BLaER1 treated with 17β-estradiol and CSF1 and Interleukin-3, amounts not matched to agents 10 nM and 100 nM (cell line): Measurements from ENCODE around the gene PRCP.
"Not testable (repeated sequence)": the region's sequence is repeated elsewhere in the genome, so short reads cannot be mapped to it uniquely, and the experiment has no call there.

Source experiments
- H3K27ac ChIP-seq, 11 experiments: shearing (Covaris generic); formaldehyde crosslinking; 2 replicates each; pipeline ENCODE4 v1.8.1; 2022
- H3K27me3 ChIP-seq, 11 experiments: shearing (Covaris generic); formaldehyde crosslinking; 2 replicates each; pipeline ENCODE4 v1.8.1; 2022
- H3K36me3 ChIP-seq, 11 experiments: shearing (Covaris generic); formaldehyde crosslinking; 2 replicates each; pipeline ENCODE4 v1.8.1; 2022
- H3K4me1 ChIP-seq, 10 experiments: shearing (Covaris generic); formaldehyde crosslinking; 2 replicates each; pipeline ENCODE4 v1.8.1; 2022
- H3K4me2 ChIP-seq, 11 experiments: shearing (Covaris generic); formaldehyde crosslinking; 2 replicates each; pipeline ENCODE4 v1.8.1; 2022
- H3K4me3 ChIP-seq, 10 experiments: shearing (Covaris generic); formaldehyde crosslinking; 2 replicates each; pipeline ENCODE4 v1.8.1; 2022
- H3K9ac ChIP-seq, 11 experiments: shearing (Covaris generic); formaldehyde crosslinking; 2 replicates each; pipeline ENCODE4 v1.8.1; 2022
- H3K9me3 ChIP-seq, 11 experiments: shearing (Covaris generic); formaldehyde crosslinking; replicated peaks in 1 of 11; 2 replicates each; pipeline ENCODE4 v1.8.1; 2022
- H4K20me1 ChIP-seq, 11 experiments: shearing (Covaris generic); formaldehyde crosslinking; 2 replicates each; pipeline ENCODE4 v1.8.1; 2022
- Cebpa-rat ChIP-seq, 11 experiments: shearing (Covaris generic); IDR thresholded peaks; 2 replicates each; pipeline ENCODE4 v1.8.1; 2022

Gene PRCP

DNA sequence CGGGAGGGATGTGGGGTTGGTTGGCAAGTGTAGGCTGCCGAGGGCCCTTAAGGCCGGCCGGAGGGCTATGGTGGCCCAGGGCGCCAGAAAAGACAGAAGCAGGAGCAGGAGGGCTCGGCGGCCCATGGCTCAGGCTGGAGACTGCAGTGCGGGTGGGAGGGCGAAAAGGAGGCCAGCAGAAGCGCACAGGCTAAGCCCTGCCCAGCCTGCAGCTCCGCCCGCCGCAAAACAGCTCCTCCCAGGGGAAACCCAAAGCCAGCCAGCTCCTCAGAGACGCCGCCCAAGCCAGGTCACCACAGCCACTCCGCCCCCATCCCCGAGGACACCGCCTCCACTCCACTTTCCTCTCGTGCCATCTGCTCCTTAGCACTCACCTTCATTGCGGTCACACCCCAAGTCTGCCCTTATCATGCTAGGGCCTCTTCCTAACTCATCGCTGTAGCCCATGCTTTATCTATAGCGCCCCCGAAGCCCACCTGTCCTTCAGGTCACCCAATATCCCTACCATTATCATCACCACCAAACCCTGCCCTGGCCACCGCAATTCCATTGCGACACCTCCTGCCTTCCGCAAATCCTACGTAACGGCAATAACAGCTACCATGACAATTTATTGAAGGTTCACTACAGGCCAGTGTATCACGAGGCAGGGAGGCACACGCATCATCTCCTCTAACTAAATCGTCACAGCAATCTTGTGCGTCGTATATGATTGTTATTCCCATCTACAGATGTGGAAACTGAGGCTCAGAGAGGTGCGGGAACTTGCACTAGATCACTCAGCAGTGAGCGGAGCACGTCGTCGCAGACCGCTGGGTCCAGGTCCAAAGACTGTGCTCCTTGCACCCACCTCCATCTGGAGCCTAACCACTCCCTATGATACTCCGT, at the start of gene PRCP:
Gene PRCP, minus strand, starts transcription at position 154 of the 888 bp plus-strand sequence. Its CDS starts 28 bp downstream, at position 126.
- Histone ChIP-seq H3K9ac (peak within 1 kb of the TSS; percentile 71 to 93 (median 81)), H4K20me1 (peaks cover 0 to under 1% (median 0%) of the 10 kb centered on the region in 11 experiments; a peak in 2 of 22 replicates), H3K4me1 (peaks cover 38 to 56% (median 44%) of the 10 kb centered on the region in 10 experiments), H3K27ac (peak within 1 kb of the TSS; percentile 70 to 93 (median 77)), H3K36me3 (no peaks in the 10 kb centered on the region), H3K27me3 (no peaks in the 10 kb centered on the region), H3K4me3 (peak within 1 kb of the TSS; percentile 68 to 80 (median 76)), H3K9me3 (no peaks in the 10 kb centered on the region), H3K4me2 (peak within 1 kb of the TSS; percentile 80 to 99 (median 93))
- TF ChIP-seq Cebpa-rat (IDR thresholded peaks at IDR 0.05), result peak; percentile 32 to 72 (median 49); a peak in 8 of 22 replicates

DNA sequence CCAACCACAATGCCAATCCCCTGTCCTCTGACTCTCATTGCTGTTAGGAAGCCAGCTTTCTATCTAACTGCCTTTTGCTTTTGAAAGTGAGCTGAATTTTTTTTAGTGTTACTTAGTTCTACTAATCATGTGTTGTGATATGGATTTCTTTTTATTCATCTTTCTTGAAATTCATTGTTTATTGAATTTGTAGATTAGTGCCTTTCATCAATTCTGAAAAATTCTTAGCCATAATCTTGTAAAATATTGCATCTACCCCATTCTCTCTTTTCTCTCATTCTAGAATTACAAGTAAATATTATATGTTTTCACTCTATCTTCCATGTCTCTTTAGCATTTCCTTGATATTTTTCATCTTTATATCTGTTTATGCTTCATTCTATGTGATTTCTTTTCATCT, 49.1 kb upstream of the PRCP start:
- no peaks in the 10 kb centered on the region for H3K27me3 ChIP-seq
- H3K4me2 ChIP-seq, result no peak overlapping the region

DNA sequence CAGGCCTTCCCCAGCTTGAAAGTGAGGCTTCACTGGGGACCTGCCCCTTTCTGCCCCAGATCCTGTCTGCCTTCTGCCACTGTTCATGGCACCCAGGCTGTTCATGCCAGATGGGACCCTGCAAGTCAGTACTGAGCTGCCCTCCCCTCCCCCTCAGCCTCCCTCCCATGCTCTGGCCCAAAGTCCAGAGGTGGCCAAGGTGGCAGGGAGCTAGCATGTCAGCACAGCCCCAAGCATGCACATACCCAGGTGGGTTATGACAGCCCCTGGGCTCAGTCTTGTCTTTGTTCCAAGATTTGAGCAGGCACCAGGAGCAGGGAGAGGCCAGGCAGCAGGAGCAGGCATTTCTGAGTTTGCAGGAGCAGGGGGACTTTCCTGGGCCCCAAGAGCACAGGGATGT, 45.5 kb upstream of the PRCP start:
- Histone ChIP-seq H3K4me2 (no peak overlapping the region), H3K27me3 (no peaks in the 10 kb centered on the region), H3K36me3 (no peaks in the 10 kb centered on the region), H3K27ac (no peak overlapping the region), H3K9me3 (peaks cover 0 to 20% (median 6%) of the 10 kb centered on the region in 11 experiments; a peak in 9 of 22 replicates), H3K4me1 (no peaks in the 10 kb centered on the region), H3K4me3 (no peak overlapping the region), H3K9ac (no peak overlapping the region), H4K20me1 (no peaks in the 10 kb centered on the region)
- TF ChIP-seq Cebpa-rat (IDR thresholded peaks at IDR 0.05), result no peak

More for the DNA sequence above, 49.1 kb upstream of the PRCP start:
- Histone ChIP-seq H3K4me3 (no peak overlapping the region), H3K36me3 (no peaks in the 10 kb centered on the region), H3K9me3 (peaks cover 7 to 23% (median 10%) of the 10 kb centered on the region in 11 experiments; a peak in 15 of 22 replicates), H3K9ac (no peak overlapping the region), H3K4me1 (no peaks in the 10 kb centered on the region), H4K20me1 (no peaks in the 10 kb centered on the region), H3K27ac (no peak overlapping the region)
- no peak for TF ChIP-seq Cebpa-rat (IDR thresholded peaks at IDR 0.05)

DNA sequence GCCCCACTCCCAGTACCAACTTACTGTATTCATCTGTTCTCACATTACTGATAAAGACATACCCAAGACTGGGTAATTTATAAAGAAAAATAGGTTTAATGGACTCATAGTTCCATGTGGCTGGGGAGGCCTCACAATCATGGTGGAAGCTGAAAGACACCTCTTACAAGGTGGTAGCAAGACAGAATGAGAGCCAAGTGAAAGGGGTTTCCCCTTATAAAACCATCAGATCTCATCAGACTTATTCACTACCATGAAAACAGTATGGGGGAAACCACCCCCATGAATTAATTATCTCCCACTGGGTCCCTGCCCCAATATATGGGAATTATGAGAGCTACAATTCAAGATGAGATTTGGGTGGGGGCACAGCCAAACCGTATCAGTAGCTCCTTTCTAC, 44.8 kb upstream of the PRCP start:
- not testable (repeated sequence) for H3K27ac ChIP-seq, H3K4me1 ChIP-seq, H3K4me3 ChIP-seq, H3K27me3 ChIP-seq, H3K9ac ChIP-seq, H3K4me2 ChIP-seq, H4K20me1 ChIP-seq, H3K36me3 ChIP-seq
- H3K9me3 ChIP-seq, result peaks cover 0 to 20% (median 6%) of the 10 kb centered on the region in 11 experiments; a peak in 7 of 22 replicates

DNA sequence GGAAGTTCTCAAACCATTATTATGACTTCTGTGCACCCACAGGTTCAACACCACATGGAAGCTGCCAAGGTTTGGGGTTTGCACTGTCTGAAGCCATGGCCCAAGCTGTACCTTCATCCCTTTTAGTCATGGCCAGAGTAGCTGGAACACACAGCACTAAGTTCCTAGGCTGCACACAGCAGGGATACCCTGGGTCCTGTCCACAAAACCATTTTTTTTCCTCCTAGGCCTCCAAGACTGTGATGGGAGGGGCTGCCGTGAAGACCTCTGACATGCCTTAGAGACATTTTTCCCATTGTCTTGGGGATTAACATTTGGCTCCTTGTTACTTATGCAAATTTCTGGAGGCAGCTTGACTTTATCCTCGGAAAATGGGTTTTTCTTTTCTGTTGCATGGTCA, 44.0 kb upstream of the PRCP start:
- Histone ChIP-seq H3K9ac (no peak overlapping the region), H3K36me3 (no peaks in the 10 kb centered on the region)
- no peak for TF ChIP-seq Cebpa-rat (IDR thresholded peaks at IDR 0.05)

DNA sequence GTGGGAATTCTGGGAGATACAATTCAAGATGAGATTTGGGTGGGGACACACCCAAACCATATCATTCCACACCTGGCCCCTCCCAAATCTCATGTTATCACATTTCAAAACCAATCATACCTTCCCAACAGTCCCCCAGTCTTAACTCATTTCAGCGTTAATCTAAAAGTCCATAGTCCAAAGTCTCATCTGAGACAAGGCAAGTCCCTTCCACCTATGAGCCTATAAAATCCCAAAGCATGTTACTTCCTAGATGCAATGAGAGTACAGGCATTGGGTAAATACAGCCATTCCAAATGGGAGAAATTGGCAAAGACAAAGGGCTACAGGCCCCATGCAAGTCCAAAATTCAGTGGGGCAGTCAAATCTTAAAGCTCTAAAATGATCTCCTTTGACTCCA, 43.2 kb upstream of the PRCP start:
- H3K9me3 ChIP-seq, result peaks cover 0 to 20% (median 6%) of the 10 kb centered on the region in 11 experiments; a peak in 7 of 22 replicates
- not testable (repeated sequence) for H3K27ac ChIP-seq, H3K4me2 ChIP-seq, H3K36me3 ChIP-seq, H3K4me3 ChIP-seq, H3K9ac ChIP-seq, H4K20me1 ChIP-seq, H3K4me1 ChIP-seq, H3K27me3 ChIP-seq

More for the DNA sequence above, 44.0 kb upstream of the PRCP start:
- Histone ChIP-seq H3K4me3 (no peak overlapping the region), H3K27ac (no peak overlapping the region), H4K20me1 (no peaks in the 10 kb centered on the region), H3K4me1 (no peaks in the 10 kb centered on the region), H3K4me2 (no peak overlapping the region), H3K27me3 (no peaks in the 10 kb centered on the region), H3K9me3 (peaks cover 0 to 20% (median 6%) of the 10 kb centered on the region in 11 experiments; a peak in 7 of 22 replicates)

DNA sequence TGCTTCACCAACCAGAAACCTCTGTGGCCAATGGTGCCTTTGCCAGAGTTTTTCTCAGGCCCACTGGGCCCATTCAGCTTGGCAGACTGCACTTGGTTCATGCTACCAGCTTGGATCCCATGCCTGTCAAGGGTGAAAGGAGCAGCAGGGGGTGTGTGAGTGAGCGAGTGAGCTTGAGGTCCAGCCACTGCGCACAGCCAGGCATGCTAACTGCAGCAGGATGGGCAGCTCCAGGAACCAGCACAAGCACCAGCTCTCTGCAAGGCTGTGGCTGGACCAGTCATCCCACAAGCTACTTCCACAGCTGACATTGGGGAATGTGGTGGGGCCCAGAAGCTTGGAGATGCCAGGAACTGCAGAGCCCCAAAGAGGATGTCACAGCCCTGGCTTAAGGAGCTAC, 42.1 kb upstream of the PRCP start:
- no peaks in the 10 kb centered on the region for H3K4me1 ChIP-seq
- no peak overlapping the region for H3K27ac ChIP-seq
- H3K4me3 ChIP-seq, result no peak overlapping the region
- H4K20me1 ChIP-seq, result no peaks in the 10 kb centered on the region
- H3K9me3 ChIP-seq, result peaks cover 0 to 20% (median 6%) of the 10 kb centered on the region in 11 experiments; a peak in 7 of 22 replicates
- H3K36me3 ChIP-seq, result 0 out of 22 replicates have a peak, but pooled peaks cover 0 to 1% (median 0%) of the 10 kb centered on the region in 11 experiments
- no peaks in the 10 kb centered on the region for H3K27me3 ChIP-seq
- no peak for TF ChIP-seq Cebpa-rat (IDR thresholded peaks at IDR 0.05)
- H3K4me2 ChIP-seq, result no peak overlapping the region
- H3K9ac ChIP-seq, result no peak overlapping the region

DNA sequence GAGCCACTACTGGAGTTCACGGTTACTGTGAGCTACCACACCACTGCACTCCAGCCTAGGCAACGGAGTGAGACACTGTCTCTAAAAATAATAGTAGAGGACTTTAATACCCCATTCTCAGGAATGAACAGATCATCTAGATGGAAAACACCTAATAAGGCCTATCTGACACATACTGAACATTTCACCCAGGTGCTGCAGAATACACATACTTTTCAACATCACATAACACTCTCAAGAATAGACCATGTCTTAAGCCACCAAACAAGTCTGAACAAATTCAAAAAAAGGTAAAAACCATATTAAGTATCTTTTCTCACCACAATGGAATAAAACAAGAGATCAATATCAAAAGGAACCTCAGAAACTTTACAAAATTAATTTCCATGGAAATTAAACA, 39.2 kb upstream of the PRCP start:
- Histone ChIP-seq H3K4me2 (no peak overlapping the region), H3K36me3 (peaks cover 0 to 20% (median 9%) of the 10 kb centered on the region in 11 experiments; a peak in 12 of 22 replicates)

DNA sequence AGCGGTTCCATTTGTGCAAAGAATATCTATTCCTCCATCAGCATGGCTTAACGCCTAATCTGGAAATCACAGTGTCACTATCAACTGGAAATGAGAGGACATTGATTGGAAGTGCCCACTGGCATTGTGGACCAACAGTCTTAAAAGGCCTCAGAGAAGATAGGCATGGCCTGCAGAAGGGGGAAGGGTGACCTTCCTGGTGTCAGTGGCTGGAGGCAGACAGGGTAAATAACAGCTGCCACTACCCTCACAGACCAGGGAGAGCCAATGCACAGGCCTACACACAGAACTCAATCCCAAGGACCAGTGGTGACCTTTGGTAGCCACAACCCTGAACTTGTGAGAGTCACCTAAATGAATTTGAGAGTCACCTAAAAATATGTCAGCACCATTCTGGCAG, 37.3 kb upstream of the PRCP start:
- Histone ChIP-seq H3K27ac (no peak overlapping the region), H3K4me1 (no peaks in the 10 kb centered on the region), H3K4me3 (no peak overlapping the region), H3K4me2 (no peak overlapping the region), H4K20me1 (no peaks in the 10 kb centered on the region), H3K27me3 (no peaks in the 10 kb centered on the region), H3K9me3 (peaks cover 0 to 5% (median 3%) of the 10 kb centered on the region in 11 experiments; a peak in 6 of 22 replicates), H3K36me3 (peaks cover under 1 to 39% (median 27%) of the 10 kb centered on the region in 11 experiments; a peak in 21 of 22 replicates), H3K9ac (no peak overlapping the region)
- TF ChIP-seq Cebpa-rat (IDR thresholded peaks at IDR 0.05), result no peak

More for the DNA sequence above, 39.2 kb upstream of the PRCP start:
- H4K20me1 ChIP-seq, result no peaks in the 10 kb centered on the region
- H3K4me1 ChIP-seq, result no peaks in the 10 kb centered on the region
- H3K4me3 ChIP-seq, result no peak overlapping the region
- H3K9me3 ChIP-seq, result peaks cover 0 to 14% (median 6%) of the 10 kb centered on the region in 11 experiments; a peak in 6 of 22 replicates
- H3K27ac ChIP-seq, result no peak overlapping the region
- no peak for TF ChIP-seq Cebpa-rat (IDR thresholded peaks at IDR 0.05)
- no peaks in the 10 kb centered on the region for H3K27me3 ChIP-seq
- H3K9ac ChIP-seq, result no peak overlapping the region
